Prostate gland (tissue), 2 donors: ENCODE data around the gene DAAM1.

Experiments
- CTCF ChIP-seq, 4 experiments: fragments of 200-600 bp in 2 of 4; fragments of 450-650 bp in 2 of 4; sonication (generic) in 2 of 4; IDR thresholded peaks; 1 replicate in 3 of 4; 2 replicates in 1 of 4; pipeline ENCODE4 v1.5.1; 2016 to 2019; ENCODE audit warnings: antibody characterized with exemption in 4 of 4, mild to moderate bottlenecking in 2 of 4, moderate library complexity in 2 of 4
- POLR2A ChIP-seq: fragments of 450-650 bp; IDR thresholded peaks from one replicate; pipeline ENCODE4 v1.6.1; 2016; ENCODE audit warnings: antibody characterized with exemption, mild to moderate bottlenecking
- POLR2AphosphoS5 ChIP-seq: sonication (generic); formaldehyde crosslinking; IDR thresholded peaks from one replicate; pipeline ENCODE4 v1.6.1; 2017; ENCODE audit warnings: antibody characterized with exemption

DNA sequence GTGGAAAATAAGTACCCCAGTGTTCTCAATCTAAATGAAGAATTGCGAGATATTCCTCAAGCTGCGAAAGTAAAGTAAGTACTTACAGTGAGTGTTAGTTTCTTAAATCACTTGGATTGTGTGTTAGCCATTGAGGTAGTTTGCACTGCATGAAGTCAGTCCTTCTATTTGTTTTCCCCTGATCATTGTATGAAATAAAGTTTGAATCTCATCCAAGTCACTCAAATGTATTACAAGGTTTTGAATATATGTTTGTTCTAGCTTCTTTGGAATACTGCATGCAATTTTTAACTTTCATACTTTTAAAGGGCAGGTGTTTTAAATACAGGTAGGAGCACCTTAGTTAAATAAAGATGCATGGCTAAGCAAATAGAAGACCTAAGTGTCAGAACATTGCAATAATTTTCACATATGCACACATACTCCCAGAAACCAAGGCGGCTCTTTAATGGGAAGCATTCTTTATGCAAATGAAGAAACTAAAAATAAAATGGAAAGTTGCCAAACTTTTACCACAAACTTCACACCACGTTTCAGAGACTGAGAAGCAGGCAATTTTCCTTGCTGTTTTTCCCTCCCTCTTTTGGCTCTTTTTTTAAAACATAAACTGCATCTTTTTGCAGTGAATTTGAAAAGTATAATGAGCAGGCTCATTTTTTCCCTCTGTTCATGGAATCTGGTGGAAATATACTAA lies 171.1 kb downstream of the DAAM1 start:
- TF ChIP-seq CTCF (IDR thresholded peaks at IDR 0.05) (no peak), POLR2A (no peak), POLR2AphosphoS5 (no peak)
